Tongue (tissue), 2 donors: ENCODE measurements around the gene ARRDC4. TPM values are rescaled to one million over a fixed set of nuclear protein-coding genes. Genes with fewer than 3 reads are reported as not detected.
"Not testable (repeated sequence)": the region's sequence is repeated elsewhere in the genome, so short reads cannot be mapped to it uniquely, and the experiment has no call there.

Source experiments
- DNase-seq: peaks from one replicate; pipeline ENCODE4 v3.0.0-alpha.2; 2015
- total RNA-seq: library from RNA; depleted of rRNA; stranded (reverse); fragments of >200 nt; gene quantifications from one replicate; pipeline ENCODE4 v1.2.3, GENCODE V29; 2014

ARRDC4 gene
- total RNA-seq, 1 donor from 2014 or later: 24.4 TPM

DNA sequence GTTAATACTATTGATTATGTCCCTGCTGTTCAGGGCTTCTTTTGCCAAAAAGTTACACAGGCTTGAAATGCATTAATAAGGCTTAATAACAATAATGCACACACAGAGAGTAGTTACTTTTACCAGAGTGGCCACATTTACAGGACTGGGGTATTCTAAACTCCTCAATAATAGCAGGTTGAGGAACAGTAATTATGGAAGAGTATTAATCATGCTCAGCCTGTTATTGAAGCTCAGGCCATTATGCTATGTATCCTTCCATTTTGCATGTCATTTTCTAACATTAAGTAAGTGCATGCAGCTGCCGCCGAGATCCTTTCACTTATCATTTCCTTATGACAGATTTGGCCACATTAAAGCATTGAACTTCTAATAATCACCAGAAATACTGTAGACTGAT, 5.7 kb downstream of the ARRDC4 start:
- DNase-seq: no peak

DNA sequence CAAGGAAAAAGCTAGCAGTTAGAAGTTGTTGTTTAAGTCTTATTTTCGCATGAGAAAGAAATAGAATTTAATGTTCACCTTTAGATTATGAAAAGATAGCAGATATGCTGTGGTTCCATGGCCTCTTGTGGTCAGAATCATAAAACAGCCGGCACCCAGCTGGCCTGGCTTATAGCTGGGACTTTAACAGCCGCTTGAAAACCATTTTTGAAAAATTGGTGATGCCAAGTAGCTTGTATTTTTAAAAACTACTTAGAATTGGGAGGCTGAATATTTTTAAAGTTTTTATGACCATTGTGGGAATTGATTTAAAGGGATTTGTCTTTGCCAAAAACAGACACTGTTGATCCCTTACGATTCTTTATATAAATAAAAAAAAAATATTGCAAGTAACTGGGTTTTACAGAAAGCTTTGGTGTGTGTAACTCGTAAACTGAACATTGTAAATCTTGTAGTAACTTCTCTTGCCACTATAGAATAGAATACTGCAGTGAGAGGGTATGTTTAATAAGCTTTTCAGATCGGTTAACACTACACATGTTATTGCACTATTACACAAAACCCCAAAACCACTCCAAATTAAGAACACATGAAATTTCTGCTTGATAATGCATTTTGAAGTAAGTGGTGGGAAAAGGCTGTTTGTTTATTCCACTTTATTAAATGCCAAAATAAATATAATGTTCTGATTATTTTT, 6.6 kb downstream of the ARRDC4 start:
- DNase-seq: peak; percentile 43

DNA sequence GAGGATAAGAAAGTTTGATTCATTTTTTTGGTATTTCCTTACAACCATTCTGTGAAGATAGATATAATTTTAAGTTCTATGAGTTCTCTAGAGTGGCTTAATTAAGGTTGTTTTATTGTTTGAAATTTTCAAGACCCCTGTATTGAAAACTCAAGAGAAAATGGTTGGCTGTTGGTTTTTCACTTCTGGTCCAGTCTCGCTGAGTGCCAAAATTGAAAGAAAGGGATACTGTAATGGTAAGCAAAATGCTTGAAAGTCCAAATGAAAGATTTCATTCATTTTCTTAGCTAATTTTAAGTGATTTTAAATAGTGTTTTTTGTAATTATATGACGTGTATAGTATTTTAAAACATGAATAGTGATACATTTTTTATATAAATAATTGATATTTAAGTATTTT, 7.4 kb downstream of the ARRDC4 start:
- no peak for DNase-seq

DNA sequence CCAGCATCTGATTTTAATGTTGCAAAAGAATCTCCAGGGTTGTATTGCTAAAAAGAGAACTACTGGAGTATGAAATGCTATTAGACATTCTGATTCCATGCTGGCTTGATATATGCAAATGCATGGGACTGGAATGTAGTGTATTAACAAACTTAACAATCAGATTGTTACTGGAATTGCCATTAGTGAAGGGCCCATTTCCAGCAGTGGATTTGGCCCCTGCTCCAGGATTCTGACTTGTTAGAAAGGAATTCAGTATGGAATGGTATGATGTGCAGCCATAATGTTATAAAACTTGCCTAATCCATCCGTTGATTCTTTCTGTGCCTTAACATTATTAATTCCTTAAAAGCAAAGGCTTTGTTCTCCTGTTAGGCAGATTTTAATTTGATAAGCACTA, 7.9 kb downstream of the ARRDC4 start:
- DNase-seq: no peak

DNA sequence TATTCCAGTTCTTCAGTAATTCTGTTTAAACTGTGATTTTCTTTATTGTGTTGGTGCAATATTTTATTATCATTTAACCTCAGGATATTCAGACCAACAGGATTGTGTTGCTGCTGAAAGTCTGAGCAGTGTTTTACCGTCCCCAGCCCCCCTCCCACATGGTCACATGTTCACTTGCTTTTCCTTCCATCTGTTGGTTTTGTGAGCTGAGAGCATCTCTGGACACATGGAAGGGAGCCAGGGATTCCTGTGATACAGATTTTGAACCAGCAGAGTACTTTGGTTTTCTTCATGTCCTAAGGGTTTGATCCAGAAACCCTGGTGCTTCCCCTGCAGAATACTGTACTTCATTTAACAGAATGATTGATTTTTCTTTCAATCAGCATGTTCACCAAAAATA, 11.9 kb downstream of the ARRDC4 start:
- no peak for DNase-seq

DNA sequence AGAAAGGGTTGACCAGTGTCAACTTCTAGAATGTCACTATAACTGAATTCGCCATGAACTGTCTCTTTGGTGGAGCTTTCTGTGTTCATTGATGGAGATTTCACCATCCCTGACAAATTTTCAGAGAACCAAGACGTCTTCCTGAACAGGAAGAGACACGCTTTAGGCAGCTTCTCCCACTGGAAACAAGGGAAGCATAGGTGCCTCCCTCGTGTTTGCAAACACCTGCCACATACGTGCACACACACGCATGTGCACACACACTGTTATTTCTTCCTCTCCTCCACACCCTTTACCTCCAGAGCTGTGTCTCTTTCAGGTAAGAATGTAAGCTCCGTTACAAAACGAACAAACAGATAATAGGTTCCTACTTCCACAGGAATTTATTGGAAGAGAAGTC, 15.6 kb downstream of the ARRDC4 start:
- no peak for DNase-seq

DNA sequence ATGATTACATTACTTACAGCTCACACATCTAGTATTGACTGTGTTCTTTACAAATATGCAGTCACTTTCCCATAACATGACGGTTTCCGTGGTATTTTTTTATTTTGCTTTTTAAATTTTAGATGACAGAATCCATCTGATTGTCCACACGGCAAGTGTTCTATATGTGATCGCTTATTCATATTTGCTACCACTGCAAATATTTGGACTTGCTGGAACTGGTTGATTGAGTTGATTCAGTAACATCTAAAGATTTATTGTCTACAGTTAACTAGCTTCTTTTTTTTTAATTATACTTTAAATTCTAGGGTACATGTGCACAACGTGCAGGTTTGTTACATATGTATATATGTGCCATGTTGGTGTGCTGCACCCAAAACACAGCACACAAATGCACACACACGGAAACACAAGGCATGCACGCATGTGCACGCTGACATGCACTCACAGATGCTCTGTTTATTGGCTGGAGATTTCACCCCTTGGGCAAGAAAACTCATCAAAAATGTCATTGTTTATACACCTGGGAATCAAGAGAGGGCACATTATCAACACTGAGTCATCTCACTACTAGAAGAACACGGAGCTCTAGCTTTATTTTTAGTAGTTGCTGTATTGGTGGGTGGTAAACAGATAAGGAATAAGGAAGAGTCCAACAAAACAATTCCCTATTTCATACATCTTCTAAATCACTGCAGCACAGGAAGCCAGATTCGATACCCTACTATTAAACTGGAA, 16.4 kb downstream of the ARRDC4 start:
- DNase-seq: no peak

DNA sequence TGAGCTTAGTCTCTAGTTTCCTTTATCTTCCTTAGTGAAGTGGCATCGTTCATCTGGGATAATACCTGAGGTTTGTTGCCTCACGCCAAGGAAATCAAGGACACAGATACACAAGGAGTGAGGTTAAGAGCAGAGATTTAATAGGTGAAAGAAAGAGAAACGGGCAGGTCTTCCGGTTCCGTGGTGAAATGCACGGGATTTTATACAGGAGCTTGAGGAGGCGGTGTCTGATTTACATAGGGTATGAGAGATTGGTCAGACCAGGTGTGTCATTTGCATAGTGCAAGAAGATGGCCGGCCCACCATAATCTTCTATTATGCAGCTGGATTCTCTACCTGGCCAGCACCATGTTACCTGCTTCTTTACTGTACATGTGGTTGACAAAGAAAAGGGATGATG, 17.2 kb downstream of the ARRDC4 start:
- no peak for DNase-seq

DNA sequence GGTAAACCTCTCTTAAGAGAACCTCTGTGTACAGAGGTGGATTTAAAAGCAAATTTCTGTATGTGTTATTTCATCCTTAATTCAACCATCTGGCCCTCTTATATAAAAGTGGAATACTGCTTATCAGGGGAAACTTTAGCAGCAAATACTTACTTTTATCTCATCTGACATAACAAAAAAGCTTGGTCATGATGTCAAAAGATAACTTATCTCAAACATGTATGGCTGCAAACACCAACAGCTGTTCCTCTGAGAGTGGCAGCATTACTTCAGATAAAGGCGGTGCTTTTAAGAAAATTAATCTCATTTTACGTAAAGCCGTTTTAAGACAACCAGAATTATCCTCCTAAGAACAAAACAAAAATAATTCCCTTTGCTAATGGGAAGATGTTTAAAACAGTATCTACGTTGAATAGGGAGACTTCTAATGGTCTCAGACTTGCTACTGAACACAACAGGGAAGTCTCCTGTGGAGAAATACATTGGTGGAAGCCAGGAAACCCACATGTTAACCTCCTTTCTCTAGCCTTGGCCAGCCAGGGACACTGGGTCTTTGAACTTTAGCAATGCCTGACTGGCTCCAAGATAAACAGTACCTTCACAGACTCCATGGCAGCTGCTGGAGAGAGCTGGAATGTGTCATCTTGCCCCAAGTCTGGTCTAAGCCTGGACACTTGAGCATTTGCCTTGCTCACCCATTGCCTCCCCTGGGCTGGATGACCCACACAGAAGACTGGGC, 18.1 kb downstream of the ARRDC4 start:
- no peak for DNase-seq

DNA sequence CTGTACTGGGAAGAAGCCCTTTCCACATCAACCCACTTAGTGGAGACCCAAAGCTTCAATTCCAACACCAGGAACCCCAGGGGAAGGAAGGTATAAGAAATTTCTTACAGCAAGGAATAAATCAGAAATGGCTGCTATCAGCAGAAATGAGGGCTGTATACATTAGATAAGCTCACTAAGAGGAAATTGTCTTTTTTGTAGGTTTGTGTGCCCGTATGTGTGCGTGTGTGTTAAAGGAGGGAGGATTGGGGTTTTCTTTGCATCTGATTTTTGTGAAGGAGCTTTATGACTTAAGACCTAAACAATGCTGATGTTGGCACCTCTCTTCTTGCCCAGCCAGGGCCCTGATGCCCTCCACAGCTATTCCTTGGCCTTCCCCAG, 18.6 kb downstream of the ARRDC4 start:
- DNase-seq: no peak

DNA sequence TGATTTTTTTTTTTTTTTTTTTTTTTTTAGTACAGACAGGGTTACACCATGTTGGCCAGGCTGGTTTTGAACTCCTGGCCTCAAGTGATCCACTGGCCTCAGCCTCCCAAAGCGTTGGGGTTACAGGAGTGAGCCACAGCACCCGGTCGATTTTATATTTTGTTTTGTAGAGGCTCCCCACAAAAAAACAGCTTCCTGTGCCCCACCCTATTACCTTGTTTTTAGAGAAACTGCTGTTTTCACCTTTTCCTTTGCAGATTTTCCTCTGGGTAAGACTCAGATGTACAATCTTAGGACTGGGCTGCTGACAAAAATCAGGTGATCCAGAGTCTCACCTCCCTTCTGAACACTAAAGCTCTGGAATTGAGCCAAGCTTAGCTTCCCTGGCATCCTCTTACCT, 20.6 kb downstream of the ARRDC4 start:
- no peak for DNase-seq

DNA sequence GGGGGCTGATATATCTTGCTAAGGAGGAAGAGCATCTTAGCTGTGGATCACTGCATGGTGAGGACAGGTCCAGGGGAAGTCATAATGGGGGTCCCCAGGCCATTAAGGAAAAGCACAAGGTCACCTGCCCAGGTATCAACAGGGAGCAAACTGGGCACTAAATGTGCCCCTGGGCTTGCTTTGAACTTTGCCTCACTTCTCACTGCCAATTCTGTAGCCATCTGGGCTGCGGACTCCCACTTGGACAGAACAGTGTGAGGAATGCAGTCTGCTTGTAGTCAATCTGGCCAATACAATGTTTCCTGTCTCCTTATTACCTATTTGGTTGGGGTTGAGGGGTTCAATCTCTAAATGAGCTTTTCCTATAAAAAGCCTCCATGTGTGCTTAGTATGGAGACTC, 21.3 kb downstream of the ARRDC4 start:
- DNase-seq: no peak

DNA sequence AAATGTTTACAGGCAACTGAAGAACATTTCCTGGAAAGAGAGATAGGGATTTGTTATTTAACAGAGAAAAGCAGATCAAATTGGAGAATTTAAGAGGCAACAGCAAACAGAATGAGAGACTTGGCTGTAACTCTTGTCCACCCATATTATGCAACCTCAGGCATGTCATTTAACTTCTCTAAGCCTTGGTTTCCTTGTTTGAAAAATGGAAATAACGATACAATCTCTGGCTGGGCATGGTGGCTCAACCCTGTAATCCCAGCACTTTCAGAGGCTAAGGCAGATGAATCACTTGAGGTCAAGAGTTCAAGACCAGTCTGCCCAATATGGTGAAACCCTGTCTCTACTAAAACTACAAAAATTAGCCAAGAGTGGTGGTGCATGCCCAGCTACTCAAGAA, 23.7 kb downstream of the ARRDC4 start:
- DNase-seq: no peak

DNA sequence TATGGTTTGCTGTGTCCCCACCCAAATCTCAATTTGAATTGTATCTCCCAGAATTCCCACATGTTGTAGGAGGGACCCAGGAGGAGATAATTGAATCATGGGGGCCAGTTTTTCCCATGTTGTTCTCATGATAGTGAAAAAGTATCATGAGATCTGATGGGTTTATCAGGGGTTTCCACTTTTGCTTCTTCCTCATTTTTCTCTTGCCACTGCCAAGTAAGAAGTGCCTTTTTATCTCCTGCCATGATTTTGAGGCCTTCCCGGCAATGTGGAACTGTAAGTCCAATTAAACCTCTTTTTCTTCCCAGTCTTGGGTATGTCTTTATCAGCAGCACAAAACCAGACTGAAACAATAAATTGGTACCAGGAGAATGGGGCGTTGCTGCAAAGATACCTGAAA, 25.5 kb downstream of the ARRDC4 start:
- DNase-seq: not testable (repeated sequence)

DNA sequence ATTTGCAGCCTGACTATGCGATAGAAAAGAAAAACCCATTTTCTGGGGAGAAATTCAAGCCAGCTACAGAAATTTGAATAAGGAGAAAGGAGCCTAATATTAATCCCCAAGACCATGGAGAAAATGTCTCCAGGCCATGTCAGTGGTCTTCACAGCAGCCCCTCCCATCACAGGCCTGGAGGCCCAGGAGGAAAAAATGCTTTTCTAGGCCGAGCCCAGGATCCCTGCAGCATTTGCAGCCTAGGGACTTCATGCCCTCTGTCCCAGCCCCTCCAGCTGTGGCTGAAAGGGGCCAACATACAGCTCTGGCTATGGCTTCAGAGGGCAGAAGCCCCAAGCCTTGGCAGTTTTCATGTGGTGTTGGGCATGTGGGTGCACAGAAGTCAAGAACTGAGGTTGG, 26.3 kb downstream of the ARRDC4 start:
- no peak for DNase-seq

DNA sequence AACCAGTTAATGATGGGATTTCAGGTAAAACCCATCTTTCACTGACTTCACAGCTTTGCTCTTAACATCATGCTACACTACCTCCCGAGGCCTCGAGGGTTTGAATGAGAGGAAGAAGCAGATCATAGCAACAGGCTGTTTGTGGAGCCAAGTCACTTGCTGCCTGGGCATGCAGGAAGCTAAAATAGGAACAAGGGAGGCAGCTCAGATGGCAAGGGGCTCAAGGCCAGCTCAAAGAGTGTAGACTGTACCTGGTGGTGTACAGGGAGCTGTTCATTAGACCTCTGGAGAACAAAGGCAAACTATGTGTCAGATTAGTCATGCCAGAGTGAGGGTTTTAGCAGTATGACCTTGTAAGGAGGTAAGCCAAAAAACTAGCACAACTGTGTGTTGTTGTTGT, 28.8 kb downstream of the ARRDC4 start:
- peak; percentile 68 for DNase-seq

DNA sequence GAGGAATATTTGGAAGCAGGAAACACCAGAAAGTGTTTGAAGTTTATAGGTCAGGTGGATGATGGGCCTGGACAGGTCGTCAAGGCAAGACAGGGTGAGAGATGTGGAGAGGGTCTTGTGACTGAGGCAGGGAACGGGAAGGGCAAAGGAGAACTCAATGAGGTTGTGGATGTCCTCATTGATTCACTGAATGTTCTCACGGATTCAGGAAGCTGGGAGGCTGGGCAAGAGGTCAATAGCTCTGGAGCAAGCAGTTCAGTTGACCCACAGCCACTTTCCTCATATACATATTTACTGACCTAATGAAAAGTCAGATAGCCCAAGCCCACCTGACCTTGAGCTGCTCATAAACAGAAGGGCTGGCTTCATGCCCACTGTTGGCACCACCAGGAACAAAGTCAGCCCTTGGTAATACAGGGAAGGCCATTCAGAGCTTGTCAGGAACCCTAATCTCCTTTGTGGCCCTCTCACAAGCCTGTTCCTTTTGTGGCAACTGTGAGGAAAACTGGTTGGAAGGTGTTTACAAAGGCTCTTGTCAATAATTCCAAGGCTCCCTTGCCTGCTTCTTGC, 31.6 kb downstream of the ARRDC4 start:
- no peak for DNase-seq

DNA sequence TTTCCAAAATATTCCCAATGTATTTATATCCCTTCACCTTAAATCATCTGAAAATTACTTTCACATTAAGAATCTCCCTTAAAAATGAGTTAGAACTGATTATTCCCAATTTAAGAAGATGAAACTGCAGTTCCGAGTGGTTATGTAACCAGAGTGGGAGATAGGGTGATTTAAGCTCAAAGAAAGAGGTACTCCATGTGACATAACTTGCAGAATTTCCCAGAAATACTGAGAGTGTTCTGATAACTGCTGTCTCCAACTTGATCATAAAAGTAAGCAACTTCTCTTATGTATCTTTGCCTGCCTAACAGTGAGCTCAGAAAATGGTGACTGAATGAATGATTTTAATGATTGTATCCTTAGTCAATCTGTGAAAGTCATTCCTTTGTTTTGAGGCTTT, 32.3 kb downstream of the ARRDC4 start:
- DNase-seq: no peak

DNA sequence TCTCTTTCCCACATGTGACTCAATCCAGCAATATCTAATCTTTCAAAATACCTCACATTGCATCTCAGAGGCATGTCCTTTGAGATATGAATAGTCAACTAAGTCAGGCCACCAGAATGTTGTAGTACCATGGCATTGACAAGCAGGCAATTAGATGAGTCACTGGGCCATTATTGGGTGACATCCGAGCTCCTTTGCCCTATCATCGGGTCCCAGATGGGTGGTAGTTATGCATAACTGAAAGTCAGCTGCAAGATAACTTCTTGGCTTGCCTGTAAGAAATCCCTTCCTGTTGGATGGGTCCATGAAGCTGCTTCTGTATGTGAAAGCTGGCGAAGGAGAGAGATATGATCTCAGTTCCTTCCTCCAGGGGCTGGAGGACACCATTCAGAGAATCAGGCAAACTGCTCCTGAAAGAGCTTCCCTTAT, 32.8 kb downstream of the ARRDC4 start:
- DNase-seq: peak; percentile 65

DNA sequence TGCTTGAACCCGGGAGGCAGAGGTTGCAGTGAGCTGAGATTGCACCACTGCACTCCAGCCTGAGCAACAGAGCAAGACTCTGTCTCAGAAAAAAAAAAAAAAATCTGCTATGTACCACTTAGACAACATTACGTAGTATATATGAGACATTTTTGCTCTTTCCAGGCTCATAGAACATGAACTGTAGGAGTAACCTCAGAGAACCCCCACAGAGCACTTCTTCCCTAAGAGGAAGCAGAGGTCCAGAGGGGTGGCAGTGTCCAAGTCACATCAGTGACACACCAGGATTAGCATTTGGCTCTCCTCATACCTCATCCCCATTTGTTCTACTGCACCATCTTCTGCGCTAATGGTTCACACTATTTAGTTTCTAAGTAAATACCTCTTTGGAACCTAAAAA, 33.7 kb downstream of the ARRDC4 start:
- no peak for DNase-seq

DNA sequence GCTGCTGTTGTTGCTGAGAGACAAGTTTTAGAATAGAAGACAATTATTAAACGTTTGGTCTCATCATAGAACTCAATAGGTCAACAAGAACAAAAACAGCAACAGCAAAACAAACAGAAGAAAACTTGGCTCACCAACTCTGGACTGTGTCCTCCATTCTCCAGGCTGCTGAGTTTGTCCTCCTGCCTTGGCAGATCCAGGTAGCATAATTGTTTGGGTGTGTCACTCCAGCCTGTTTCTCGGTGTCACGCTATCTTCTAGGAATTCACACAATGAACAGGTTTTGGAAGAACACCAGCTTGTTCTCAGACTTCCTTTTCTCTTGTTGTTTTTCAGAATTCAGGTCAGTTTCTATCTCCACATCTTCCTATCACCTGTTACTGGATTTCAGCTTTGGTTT, 34.7 kb downstream of the ARRDC4 start:
- DNase-seq: no peak

DNA sequence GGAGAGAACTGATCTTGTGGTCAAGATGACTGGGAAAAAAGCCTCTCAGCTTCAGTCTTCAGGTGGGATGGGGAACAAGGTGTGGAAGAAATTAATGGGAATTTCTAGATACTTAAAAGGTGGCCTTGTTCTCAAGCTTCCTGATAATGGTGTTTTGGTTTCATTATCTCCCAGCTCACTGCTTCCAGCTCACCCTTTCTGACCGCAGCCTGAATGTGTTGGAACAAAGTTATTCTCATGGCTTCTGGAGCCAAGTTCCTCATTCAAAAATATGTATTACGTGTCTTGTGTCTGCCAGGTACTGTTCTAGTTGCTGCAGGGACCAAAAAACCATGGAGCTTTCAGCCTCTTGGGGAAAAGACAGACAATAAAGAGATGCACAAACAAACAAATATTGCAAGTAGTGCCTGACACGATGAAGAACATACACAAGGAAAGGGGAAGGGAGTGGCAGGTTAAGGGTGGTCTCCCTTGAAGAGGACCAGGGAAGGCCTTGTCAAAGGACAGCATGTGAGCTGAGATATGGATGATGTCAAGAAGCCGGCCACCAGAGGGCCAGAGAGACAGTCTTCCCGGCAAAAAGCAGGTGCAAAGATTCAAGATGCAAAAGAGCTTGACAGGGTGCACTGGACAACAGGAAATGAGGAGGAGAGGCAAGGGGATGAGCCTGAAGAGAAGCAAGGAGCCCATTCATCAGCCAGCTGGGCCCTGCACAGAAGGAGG, 35.5 kb downstream of the ARRDC4 start:
- peak; percentile 27 for DNase-seq
